ENCODE results near the gene RAMP3.

GRCh38 chr7:45193828-45194227 is 36.2 kb downstream of the RAMP3 start:
- TF ChIP-seq CTCF (IDR thresholded peaks at IDR 0.05; ENCODE audit: low read depth, low read length) (no peak), EZH2phosphoT487 (IDR thresholded peaks at IDR 0.05; ENCODE audit: low read depth) (no peak)

Measured in OCI-LY3 (cell line).